ENCODE results near the gene CERS6. TPM values are rescaled to one million over a fixed set of nuclear protein-coding genes. Genes with fewer than 3 reads are reported as not detected.

CERS6 gene
- total RNA-seq, 1 experiment from 2014 or later: 30.3 TPM

DNA sequence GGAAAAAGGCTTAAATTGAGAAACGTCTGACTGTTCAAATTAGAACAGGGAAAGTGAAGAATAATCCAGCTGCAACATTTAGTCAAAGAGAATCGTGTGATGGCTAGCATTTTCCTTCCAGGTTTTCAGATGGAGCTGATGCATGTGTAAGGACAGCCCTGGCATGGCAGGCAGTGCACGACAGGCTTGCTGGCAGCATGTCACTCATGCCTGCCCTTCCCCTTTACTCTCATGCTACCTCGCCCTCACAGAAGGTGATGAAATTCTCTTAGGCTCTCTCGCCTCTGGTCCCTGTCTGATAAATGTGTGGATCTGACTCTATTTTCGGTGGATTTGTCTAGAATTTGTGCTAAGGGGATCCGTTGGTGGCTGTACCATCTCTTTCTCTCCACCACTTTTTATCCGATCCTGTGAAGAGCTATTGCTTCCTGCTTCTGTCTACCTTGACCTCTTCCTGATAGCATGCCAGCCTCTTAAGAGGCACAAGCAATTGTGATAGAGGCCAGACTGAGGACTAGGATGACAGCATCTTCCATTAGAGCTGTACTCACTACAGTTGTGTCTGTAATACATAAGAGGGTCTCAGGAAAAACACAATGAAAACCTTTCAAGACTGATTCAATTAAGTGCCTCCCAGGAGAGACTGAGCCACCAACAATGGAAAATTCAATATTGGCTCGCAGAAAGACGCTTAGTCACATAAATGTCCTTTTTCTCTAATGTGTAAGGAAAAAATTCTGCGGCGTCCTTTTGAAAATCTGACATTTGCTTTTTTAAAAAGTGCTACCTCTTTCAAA lies 280.8 kb downstream of the CERS6 start:
- H3K4me1 ChIP-seq (ENCODE audit: control insufficient read depth, insufficient read depth, low read length): no peaks in the 10 kb centered on the region
- no TSS peak for BruUV-seq (replicated peaks)
- ChIA-PET CTCF (no interaction called here), POLR2A (no interaction called here)
- H3K27ac ChIP-seq (ENCODE audit: low read length): no peak overlapping the region
- in situ Hi-C loops (cut with HindIII; ENCODE audit: low pct_unique_long_range_greater_than_20kb, low sequenced_read_pairs) (no loop called here), intact Hi-C loops (cut with micrococcal nuclease; ENCODE audit: unreplicated experiment) (no loop called here)
- no peaks in the 10 kb centered on the region for H3K36me3 ChIP-seq (ENCODE audit: control insufficient read depth, insufficient read depth, low read length)
- no peaks in the 10 kb centered on the region for H3K9me3 ChIP-seq (ENCODE audit: control insufficient read depth, insufficient read depth, low read depth, low read length)
- no peak overlapping the region for H3K4me3 ChIP-seq (ENCODE audit: low read depth in 2 of 2, low read length in 2 of 2)
- no peak for DNase-seq (ENCODE audit: low read depth, low spot score)
- no peak for ATAC-seq
- no peak for TF ChIP-seq SIN3A (IDR thresholded peaks at IDR 0.05; ENCODE audit: borderline replicate concordance, insufficient read depth, low read depth, low read length)
- TF ChIP-seq TCF7L2 (IDR thresholded peaks at IDR 0.05; ENCODE audit: low read depth, low read length): no peak
- H3K27me3 ChIP-seq (ENCODE audit: control insufficient read depth, insufficient read depth, low read length): no peaks in the 10 kb centered on the region

DNA sequence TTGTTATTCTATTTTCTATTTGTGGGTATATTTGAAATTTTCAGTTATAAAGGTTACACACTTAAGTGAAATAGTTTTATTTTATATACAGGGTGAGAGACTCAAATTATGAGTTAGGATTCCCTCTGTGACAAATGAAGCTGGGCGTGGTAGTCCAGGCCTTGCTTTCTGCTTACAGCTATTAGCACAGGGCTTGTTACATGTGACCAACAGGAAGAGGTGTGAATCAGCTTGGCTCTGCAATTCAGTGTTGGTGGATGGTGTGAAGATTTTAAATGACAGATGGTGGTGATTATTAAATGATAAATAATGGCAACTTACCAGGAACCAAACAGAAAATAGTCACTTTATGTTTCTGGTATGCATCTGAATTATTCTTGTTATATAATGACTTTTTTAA lies 282.0 kb downstream of the CERS6 start:
- Histone ChIP-seq H3K4me1 (ENCODE audit: control insufficient read depth, insufficient read depth, low read length) (no peaks in the 10 kb centered on the region), H3K4me3 (ENCODE audit: low read depth in 2 of 2, low read length in 2 of 2) (no peak overlapping the region), H3K27me3 (ENCODE audit: control insufficient read depth, insufficient read depth, low read length) (no peaks in the 10 kb centered on the region), H3K9me3 (ENCODE audit: control insufficient read depth, insufficient read depth, low read depth, low read length) (no peaks in the 10 kb centered on the region), H3K36me3 (ENCODE audit: control insufficient read depth, insufficient read depth, low read length) (no peaks in the 10 kb centered on the region), H3K27ac (ENCODE audit: low read length) (no peak overlapping the region)
- TF ChIP-seq, protein P1, sequence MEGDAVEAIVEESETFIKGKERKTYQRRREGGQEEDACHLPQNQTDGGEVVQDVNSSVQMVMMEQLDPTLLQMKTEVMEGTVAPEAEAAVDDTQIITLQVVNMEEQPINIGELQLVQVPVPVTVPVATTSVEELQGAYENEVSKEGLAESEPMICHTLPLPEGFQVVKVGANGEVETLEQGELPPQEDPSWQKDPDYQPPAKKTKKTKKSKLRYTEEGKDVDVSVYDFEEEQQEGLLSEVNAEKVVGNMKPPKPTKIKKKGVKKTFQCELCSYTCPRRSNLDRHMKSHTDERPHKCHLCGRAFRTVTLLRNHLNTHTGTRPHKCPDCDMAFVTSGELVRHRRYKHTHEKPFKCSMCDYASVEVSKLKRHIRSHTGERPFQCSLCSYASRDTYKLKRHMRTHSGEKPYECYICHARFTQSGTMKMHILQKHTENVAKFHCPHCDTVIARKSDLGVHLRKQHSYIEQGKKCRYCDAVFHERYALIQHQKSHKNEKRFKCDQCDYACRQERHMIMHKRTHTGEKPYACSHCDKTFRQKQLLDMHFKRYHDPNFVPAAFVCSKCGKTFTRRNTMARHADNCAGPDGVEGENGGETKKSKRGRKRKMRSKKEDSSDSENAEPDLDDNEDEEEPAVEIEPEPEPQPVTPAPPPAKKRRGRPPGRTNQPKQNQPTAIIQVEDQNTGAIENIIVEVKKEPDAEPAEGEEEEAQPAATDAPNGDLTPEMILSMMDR (IDR thresholded peaks at IDR 0.05): no peak
- TF ChIP-seq TCF7L2 (IDR thresholded peaks at IDR 0.05; ENCODE audit: low read depth, low read length) (no peak), POLR2AphosphoS5 (IDR thresholded peaks at IDR 0.05; ENCODE audit: low read depth, low read length) (no peak), SIN3A (IDR thresholded peaks at IDR 0.05; ENCODE audit: borderline replicate concordance, insufficient read depth, low read depth, low read length) (no peak)
- TF ChIP-seq, protein P2, sequence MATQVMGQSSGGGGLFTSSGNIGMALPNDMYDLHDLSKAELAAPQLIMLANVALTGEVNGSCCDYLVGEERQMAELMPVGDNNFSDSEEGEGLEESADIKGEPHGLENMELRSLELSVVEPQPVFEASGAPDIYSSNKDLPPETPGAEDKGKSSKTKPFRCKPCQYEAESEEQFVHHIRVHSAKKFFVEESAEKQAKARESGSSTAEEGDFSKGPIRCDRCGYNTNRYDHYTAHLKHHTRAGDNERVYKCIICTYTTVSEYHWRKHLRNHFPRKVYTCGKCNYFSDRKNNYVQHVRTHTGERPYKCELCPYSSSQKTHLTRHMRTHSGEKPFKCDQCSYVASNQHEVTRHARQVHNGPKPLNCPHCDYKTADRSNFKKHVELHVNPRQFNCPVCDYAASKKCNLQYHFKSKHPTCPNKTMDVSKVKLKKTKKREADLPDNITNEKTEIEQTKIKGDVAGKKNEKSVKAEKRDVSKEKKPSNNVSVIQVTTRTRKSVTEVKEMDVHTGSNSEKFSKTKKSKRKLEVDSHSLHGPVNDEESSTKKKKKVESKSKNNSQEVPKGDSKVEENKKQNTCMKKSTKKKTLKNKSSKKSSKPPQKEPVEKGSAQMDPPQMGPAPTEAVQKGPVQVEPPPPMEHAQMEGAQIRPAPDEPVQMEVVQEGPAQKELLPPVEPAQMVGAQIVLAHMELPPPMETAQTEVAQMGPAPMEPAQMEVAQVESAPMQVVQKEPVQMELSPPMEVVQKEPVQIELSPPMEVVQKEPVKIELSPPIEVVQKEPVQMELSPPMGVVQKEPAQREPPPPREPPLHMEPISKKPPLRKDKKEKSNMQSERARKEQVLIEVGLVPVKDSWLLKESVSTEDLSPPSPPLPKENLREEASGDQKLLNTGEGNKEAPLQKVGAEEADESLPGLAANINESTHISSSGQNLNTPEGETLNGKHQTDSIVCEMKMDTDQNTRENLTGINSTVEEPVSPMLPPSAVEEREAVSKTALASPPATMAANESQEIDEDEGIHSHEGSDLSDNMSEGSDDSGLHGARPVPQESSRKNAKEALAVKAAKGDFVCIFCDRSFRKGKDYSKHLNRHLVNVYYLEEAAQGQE (IDR thresholded peaks at IDR 0.05; ENCODE audit: insufficient read depth in 1 of 2, low read depth in 2 of 2, low read length in 1 of 2): no peak
- BruUV-seq (replicated peaks): no TSS peak
- no peak for DNase-seq (ENCODE audit: low read depth, low spot score)
- CTCF ChIA-PET: no interaction called here
- no peak for ATAC-seq
- POLR2A ChIA-PET: no interaction called here
- intact Hi-C loops (cut with micrococcal nuclease; ENCODE audit: unreplicated experiment): no loop called here
- in situ Hi-C loops (cut with HindIII; ENCODE audit: low pct_unique_long_range_greater_than_20kb, low sequenced_read_pairs): no loop called here

DNA sequence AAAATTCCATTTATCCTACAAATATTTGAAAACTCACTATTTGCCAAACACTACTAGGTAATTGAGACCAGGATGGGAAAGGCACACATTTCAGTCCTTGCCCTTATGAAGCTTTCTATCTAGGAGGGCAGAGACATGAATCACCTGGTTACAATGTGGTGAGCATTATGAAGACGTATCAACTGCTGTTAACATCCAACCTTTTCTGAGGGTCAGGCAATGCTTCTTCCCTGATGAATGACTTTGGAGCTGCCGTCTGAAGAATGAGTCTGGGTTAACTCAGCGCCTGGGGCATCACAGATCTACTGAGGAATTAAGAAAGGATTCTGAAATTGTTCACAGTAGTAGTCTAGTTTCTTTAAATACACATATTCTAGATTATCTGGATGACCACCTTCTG lies 284.3 kb downstream of the CERS6 start:
- in situ Hi-C loops (cut with HindIII; ENCODE audit: low pct_unique_long_range_greater_than_20kb, low sequenced_read_pairs) (no loop called here), intact Hi-C loops (cut with micrococcal nuclease; ENCODE audit: unreplicated experiment) (no loop called here)
- no peaks in the 10 kb centered on the region for H3K27me3 ChIP-seq (ENCODE audit: control insufficient read depth, insufficient read depth, low read length)
- ATAC-seq (no peak), DNase-seq (ENCODE audit: low read depth, low spot score) (no peak)
- TF ChIP-seq, protein P2 (IDR thresholded peaks at IDR 0.05; ENCODE audit: insufficient read depth in 1 of 2, low read depth in 2 of 2, low read length in 1 of 2): no peak
- TF ChIP-seq TCF7L2 (IDR thresholded peaks at IDR 0.05; ENCODE audit: low read depth, low read length) (no peak), POLR2AphosphoS5 (IDR thresholded peaks at IDR 0.05; ENCODE audit: low read depth, low read length) (no peak), SIN3A (IDR thresholded peaks at IDR 0.05; ENCODE audit: borderline replicate concordance, insufficient read depth, low read depth, low read length) (no peak)
- TF ChIP-seq, protein P1 (IDR thresholded peaks at IDR 0.05): no peak
- H3K36me3 ChIP-seq (ENCODE audit: control insufficient read depth, insufficient read depth, low read length): no peaks in the 10 kb centered on the region
- H3K27ac ChIP-seq (ENCODE audit: low read length): no peak overlapping the region
- ChIA-PET POLR2A (no interaction called here), CTCF (no interaction called here)
- no TSS peak for BruUV-seq (replicated peaks)
- H3K9me3 ChIP-seq (ENCODE audit: control insufficient read depth, insufficient read depth, low read depth, low read length): no peaks in the 10 kb centered on the region
- H3K4me1 ChIP-seq (ENCODE audit: control insufficient read depth, insufficient read depth, low read length): no peaks in the 10 kb centered on the region
- no peak overlapping the region for H3K4me3 ChIP-seq (ENCODE audit: low read depth in 2 of 2, low read length in 2 of 2)
